ENCODE results near the gene RNF19B. TPM values are rescaled to one million over a fixed set of nuclear protein-coding genes. Genes with fewer than 3 reads are reported as not detected.

RNF19B gene
- total RNA-seq, 2 donors from 2014 or later: 10.2 to 10.3 TPM

GRCh38 chr1:32895325-32896215 lies 69.0 kb downstream of the RNF19B start:
- no peak overlapping the region for H3K4me3 ChIP-seq
- H3K27ac ChIP-seq: no peak overlapping the region
- peaks cover 0 to 4% of the 10 kb centered on the region in 2 donors for H3K27me3 ChIP-seq
- peaks cover 0 to 18% of the 10 kb centered on the region in 2 donors for H3K4me1 ChIP-seq
- no peaks in the 10 kb centered on the region for H3K9me3 ChIP-seq
- TF ChIP-seq, protein P1, sequence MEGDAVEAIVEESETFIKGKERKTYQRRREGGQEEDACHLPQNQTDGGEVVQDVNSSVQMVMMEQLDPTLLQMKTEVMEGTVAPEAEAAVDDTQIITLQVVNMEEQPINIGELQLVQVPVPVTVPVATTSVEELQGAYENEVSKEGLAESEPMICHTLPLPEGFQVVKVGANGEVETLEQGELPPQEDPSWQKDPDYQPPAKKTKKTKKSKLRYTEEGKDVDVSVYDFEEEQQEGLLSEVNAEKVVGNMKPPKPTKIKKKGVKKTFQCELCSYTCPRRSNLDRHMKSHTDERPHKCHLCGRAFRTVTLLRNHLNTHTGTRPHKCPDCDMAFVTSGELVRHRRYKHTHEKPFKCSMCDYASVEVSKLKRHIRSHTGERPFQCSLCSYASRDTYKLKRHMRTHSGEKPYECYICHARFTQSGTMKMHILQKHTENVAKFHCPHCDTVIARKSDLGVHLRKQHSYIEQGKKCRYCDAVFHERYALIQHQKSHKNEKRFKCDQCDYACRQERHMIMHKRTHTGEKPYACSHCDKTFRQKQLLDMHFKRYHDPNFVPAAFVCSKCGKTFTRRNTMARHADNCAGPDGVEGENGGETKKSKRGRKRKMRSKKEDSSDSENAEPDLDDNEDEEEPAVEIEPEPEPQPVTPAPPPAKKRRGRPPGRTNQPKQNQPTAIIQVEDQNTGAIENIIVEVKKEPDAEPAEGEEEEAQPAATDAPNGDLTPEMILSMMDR (IDR thresholded peaks at IDR 0.05): no peak
- no peak for DNase-seq (ENCODE audit: low spot score)
- H3K36me3 ChIP-seq: no peaks in the 10 kb centered on the region

- H3K9me3 ChIP-seq: no peaks in the 10 kb centered on the region
- no peaks in the 10 kb centered on the region for H3K36me3 ChIP-seq
- H3K4me3 ChIP-seq: no peak overlapping the region
- H3K4me1 ChIP-seq: peaks cover 0 to 14% of the 10 kb centered on the region in 2 donors
- no peak for DNase-seq (ENCODE audit: low spot score)
- H3K27me3 ChIP-seq: peaks cover 0 to 4% of the 10 kb centered on the region in 2 donors
- TF ChIP-seq, protein P1 (IDR thresholded peaks at IDR 0.05): no peak
- no peak overlapping the region for H3K27ac ChIP-seq
These were observed 69.9 kb downstream of the RNF19B start for GRCh38 chr1:32894681-32895080.

GRCh38 chr1:32894019-32894600 lies 70.5 kb downstream of the RNF19B start:
- no peaks in the 10 kb centered on the region for H3K9me3 ChIP-seq
- H3K4me1 ChIP-seq: peaks cover 0 to 14% of the 10 kb centered on the region in 2 donors
- TF ChIP-seq, protein P1 (IDR thresholded peaks at IDR 0.05): no peak
- H3K4me3 ChIP-seq: no peak overlapping the region
- DNase-seq (ENCODE audit: low spot score): no peak
- no peak overlapping the region for H3K27ac ChIP-seq
- no peaks in the 10 kb centered on the region for H3K36me3 ChIP-seq
- peaks cover 0 to 4% of the 10 kb centered on the region in 2 donors for H3K27me3 ChIP-seq

DNA sequence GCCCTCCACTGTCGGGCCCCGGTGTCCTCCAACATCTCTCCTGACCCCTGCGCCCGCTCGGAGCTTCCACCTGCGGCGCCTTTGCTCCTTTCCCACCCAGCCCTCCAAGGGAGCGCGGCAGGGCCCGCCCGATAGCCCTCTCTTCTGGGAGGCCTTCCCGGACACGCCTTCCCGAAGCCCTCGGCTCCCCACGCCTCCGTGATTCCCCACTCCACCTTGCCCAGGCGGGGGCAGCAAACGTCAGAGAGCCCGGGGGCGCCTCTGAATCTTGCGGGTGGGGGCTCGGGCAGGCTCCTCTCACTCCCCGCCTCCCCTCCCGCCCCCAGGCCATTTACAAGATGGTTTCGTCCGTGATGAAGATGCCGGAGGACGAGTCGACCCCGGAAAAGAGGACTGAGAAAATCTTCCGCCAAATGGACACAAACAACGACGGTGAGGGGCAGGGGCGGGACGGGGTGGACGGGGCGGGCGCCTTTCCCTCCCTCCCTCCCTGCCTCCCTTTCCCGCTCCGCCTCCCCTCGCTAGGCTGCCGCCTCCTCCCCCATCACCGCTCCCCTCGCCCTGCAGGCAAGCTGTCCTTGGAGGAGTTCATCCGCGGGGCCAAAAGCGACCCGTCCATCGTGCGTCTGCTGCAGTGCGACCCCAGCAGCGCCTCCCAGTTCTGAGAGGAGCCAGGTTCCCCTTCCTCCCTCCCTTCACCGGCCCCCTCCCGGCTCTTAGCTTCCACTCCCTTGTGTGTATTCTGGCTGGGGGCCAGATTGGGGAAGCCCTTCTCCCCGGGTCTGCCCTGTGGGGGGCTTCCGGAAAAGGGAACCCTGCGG lies 71.2 kb downstream of the RNF19B start:
- Histone ChIP-seq H3K4me1 (peaks cover 0 to 14% of the 10 kb centered on the region in 2 donors), H3K27ac (no peak overlapping the region), H3K4me3 (peak overlapping the region; percentile 22 to 52), H3K27me3 (peaks cover 0 to 4% of the 10 kb centered on the region in 2 donors), H3K9me3 (no peaks in the 10 kb centered on the region), H3K36me3 (no peaks in the 10 kb centered on the region)
- DNase-seq (ENCODE audit: low spot score): no peak
- TF ChIP-seq, protein P1 (IDR thresholded peaks at IDR 0.05): peak in 1 of 2 donors; percentile 12

DNA sequence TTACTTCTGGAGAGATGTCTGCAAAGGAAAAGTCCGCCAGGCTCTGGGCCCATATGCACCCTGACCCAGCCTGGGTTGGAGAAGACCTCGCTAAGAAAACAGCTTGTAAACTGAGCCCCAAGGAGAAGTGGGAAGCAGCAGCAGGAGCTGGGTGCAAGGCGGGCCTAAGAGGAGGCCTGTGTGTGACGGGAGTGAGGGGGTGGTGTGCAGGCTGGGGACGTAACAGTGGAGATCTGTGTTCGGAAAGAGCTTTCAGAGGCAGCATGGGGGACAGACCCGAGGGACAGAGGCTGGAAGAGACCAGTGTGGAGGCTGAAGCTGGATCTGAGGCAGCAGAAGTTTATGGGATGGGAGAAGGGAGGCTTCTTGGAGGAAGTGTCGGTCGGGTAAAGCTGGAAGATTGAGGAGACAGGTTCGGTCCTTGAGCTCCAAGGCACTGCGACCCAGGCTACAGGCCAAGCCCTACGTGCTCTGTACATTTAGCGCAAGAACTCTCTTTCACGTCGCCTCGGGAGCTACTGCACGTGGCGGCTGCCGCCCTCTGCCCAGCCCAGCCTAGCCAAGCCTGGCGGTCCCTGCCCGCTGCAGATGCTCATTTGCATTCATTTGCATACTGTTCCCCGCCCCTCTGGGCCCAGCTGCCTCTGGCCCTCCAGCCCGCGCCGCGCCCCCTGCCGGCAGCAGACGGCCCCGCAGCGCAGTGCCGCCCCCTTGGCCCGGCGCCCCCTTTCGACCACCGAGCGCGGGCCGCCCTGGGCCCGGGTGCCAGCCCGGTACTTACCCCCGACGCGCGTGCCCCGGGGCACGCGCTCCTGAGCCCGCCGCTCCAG lies 72.0 kb downstream of the RNF19B start:
- Histone ChIP-seq H3K27ac (no peak overlapping the region), H3K4me3 (peak overlapping the region; percentile 22 to 52), H3K36me3 (no peaks in the 10 kb centered on the region), H3K4me1 (peaks cover 0 to 14% of the 10 kb centered on the region in 2 donors), H3K9me3 (no peaks in the 10 kb centered on the region), H3K27me3 (peaks cover 0 to 4% of the 10 kb centered on the region in 2 donors)
- no peak for DNase-seq (ENCODE audit: low spot score)
- TF ChIP-seq, protein P1 (IDR thresholded peaks at IDR 0.05): peak; percentile 36 to 51

Measured in right atrium auricular region (tissue), 2 donors.